Activated T-cell treated with anti-CD3 and anti-CD28 coated beads for 4 hours (primary cell): ENCODE measurements around the gene GRAP2.
"Not testable (repeated sequence)": the region's sequence is repeated elsewhere in the genome, so short reads cannot be mapped to it uniquely, and the experiment has no call there.

Source experiments
- DNase-seq: peaks from one replicate; pipeline ENCODE4 v3.0.0-alpha.2; 2020

GRAP2 gene

GRCh38 chr22:39946503-39947219 is 45.8 kb downstream of the GRAP2 start:
- DNase-seq: no peak

GRCh38 chr22:39947220-39948216 is 46.6 kb downstream of the GRAP2 start:
- DNase-seq: no peak

DNA sequence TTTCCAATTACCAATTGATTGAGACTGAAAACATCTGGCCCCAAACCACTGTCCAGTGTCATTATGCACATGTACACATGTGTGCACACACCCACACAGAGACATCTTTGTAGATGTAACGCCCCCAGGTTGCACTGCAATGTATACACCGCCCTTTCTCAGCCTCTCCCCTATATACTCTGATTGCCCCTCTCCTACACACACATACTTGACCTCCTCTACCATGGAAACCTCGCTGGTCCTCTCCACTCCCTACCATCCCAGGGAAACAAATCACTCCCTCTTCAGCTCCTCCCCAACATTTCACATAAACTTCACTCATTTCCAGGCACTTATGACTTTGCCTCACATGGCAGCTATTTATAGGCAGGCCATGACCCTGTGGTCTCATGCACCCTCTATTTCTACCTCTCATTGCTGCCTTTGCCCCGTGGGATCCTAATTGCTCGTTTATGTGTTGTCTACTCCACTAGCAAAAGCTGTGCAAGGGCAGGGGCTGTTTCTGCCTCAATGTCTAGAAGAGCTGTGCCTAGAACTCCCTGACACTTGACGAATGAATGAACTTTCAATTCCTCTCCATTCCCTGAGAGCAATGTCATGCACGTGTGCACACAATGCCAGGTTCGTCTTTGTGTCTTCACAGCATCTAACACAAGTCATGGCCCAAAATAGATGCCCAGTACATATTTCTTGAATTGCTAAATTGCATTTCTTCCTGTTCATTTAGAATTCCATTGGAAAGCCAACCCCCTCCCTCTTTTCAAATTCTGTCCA is 49.3 kb downstream of the GRAP2 start:
- DNase-seq: no peak

DNA sequence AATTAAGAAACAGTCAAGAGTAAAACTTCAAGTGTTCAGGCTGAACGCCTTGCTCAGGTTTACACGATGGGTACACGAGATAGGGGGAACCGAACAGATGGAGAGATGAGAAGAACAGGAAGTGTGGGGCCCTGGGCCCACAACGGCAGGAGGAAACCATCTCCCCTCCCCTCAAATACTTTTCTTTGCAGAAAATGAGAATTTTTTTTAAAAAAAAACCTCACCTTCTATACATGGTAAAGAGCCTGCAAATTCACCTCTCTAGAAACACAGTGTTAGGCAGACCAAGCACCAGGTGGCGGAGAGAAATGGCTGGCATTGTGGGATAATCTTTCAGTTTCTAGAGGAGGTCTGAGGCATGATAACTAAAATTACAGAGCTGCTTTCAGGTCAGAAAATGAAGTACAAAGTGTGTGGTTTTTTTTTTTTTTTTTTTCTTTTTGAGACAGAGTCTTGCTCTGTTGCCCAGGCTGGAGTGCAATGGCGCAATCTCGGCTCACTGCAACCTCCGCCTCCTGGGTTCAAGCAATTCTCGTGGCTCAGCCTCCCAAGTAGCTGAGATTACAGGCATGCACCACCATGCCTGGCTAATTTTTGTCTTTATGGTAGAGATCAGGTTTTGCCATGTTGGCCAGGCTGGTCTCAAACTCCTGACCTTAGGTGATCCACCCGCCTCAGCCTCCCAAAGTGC is 50.9 kb downstream of the GRAP2 start:
- not testable (repeated sequence) for DNase-seq

- DNase-seq: no peak
These were observed 51.5 kb downstream of the GRAP2 start for GRCh38 chr22:39952347-39952746.

- DNase-seq: no peak
These were observed 52.2 kb downstream of the GRAP2 start for GRCh38 chr22:39953101-39953500.

DNA sequence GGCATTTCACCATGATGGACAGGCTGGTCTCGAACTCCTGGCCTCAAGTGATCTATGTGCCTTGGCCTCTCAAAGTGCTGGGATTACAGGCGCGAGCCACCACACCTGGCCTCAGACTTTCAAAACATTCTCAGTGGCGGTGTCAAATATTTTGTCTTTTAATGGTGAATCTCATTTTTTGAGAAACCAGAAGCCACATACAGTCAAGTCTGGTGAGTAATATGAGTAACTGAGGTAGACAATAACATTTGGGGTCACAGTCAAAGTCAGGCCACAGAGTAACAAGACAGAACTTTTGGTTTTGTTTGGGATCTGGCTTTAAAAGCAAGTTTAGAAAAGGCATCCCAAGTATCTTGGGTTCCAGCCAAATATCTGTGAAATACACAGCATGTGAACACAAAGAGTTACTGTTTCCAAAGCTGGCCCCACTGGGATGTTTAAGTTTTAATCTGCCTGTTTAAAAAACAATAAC is 53.7 kb downstream of the GRAP2 start:
- no peak for DNase-seq

- DNase-seq: no peak
These were observed 54.8 kb downstream of the GRAP2 start for GRCh38 chr22:39955675-39956074.

- DNase-seq: no peak
These were observed 56.2 kb downstream of the GRAP2 start for GRCh38 chr22:39956932-39957664.

DNA sequence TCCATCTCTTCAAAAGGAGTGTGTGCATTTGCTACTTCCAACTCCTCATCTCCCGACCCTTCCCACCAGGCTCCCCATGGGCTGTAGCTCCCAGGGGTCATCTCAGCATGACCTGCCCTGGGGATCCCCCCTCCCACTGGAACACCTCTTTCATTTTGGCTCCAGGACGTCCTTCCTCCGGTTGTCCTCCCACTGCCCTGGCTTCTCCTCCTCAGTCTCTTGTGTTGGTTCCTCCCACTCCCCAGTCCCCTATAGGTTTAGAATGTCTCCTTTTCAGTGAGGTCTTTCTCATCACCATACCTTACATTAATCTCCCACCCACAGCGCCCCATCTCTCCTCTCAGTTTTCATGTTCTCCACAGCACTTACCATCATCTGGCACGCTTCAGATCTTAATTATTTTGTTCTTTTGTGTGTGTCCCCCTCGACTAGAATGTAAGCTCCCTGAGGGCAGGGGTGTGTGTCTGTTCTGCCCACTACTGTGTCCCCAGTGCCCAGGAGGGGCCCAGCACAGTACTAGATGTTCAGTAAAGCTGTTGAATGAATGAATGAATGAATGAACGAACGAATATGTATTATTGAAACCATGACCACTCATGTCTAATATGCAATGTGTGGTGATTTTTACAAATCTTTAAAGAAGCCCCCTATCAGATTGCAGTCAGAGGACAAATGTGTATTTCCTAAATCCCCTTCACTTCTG is 57.3 kb downstream of the GRAP2 start:
- DNase-seq: no peak

DNA sequence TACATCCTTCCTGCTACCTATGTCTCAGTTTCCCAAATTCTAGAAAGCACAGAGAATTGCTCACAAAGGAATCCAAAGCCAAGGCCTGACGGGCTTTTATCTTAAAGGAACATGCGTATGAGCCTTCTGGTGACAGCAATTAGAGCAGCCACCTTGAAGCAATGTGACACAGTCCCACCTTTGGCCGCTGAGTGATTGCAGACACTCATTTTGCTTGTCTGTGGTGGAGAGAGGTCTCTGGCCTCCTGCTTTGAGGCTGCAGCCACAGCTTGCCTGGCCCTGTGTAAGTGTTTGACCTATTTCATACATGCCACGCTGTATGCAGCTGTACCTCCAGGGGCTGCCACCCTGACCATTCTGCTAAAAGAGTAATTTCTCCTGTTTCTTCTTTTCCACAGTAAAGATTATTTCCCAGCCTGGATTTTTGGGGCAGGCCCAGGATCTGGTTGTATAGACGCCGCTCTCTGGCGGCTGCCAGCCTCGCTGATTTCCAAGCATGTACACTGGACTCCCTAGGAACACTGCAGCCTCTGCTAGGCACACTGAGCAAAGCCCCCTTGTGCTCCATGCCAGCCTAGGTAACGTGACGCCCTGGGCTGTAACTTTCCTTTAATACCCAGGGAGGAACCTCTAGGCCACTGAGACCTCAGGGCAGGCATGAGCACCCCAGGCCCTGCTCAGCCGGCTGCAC is 58.2 kb downstream of the GRAP2 start:
- DNase-seq: no peak

- DNase-seq: no peak
These were observed 59.0 kb downstream of the GRAP2 start, which contains the start of gene TMA7B for GRCh38 chr22:39959640-39960447. Gene TMA7B (plus strand): TSS chr22:39960397. CDS start chr22:39964375, 3,978 bp downstream.

DNA sequence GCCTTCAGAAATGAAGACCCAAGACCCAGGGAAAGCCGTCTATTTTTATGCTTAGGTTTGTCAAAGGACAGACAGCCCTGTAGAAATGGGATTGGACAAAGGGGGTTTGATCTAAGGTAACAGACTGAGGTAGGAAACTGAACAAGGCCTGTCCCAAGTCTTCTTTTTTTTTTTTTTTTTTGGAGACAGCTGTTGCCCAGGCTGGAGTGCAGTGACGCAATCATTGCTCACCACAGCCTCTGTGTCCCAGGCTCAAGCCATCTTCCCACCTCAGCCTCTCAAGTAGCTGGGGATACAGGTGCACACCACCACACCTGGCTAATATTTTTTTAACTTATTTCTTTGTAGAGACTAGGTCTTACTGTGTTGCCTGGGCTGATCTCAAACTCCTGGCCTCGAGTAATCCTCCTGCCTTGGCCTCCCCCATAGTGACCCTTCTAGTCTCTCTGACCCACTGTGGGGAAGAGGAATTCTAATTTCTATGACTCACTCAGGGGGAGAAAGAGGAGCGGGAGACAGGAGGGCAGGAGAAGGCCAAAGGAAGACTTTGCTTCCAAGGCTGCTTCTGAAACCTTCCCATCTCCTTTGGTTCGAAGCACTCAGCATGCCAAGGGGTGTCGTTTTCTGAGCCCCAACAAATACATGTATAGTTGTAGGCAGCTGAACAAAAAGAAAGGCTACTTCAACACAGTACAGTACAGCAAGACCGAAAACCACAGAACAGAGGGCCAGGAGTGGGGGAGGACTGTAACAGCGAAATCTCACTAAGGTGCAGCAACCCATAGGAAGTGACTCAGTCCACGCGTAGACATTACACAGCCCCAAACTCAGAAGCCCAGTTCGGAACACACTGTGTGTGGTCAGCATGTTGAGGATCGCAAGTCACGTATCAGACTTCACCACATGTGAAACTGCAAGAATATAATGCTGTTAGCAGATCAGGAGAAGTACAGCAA is 60.2 kb downstream of the GRAP2 start:
- peak; percentile 39 for DNase-seq

GRCh38 chr22:39962071-39962470 is 61.2 kb downstream of the GRAP2 start:
- DNase-seq: no peak

DNA sequence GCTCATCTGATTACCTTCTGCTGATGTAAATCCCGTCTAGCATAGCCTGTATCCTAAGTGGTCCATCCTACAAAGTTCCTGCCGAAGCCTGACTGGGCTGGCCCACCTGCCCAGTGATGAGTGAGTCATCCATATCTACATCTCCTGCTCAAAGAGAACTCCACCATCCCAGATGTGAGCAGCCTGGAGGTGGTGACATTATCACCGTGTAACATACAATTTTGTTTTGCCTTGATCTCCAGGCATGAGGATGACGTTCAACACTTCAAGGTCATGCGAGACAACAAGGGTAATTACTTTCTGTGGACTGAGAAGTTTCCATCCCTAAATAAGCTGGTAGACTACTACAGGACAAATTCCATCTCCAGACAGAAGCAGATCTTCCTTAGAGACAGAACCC is 64.9 kb downstream of the GRAP2 start:
- DNase-seq: no peak

- DNase-seq: no peak
These were observed 65.6 kb downstream of the GRAP2 start for GRCh38 chr22:39966470-39966869.

DNA sequence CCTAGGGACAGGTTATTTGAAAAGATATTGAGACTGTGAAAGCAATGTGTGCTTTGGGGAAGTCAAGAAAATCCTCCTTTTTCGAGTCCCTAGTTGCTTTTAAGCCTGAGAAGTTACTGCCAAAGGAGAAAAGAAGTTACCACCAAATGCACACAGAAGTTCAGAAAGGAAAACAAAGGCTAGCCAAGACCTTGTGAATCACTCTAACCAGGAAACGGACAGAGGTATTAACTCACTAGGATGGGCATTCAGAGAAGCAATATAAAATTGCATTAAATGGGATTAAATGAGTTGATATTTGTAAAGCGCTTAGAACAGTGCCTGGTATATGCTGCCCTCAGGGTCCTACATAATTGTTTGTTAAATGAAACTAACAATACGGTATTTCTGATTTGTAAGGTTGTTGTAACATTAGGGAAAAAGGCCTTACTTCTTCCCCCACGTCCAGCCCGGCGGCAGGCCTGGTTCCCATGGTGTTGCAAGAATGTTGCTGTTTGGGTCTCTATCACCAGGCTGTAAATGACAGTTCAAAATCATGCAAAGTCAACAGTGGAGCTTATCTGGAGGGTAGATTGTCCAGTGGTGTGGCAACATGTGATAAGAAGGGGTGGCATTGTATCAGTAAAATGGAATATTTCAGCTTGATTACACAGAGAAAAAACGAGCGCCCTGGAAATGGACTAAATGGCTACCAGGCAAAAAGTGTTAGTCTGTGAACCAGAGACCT is 66.4 kb downstream of the GRAP2 start:
- DNase-seq: no peak
